Measurements from ENCODE around the gene CCDC70. TPM values are rescaled to one million over a fixed set of nuclear protein-coding genes. Genes with fewer than 3 reads are reported as not detected.
A peak's percentile ranks its signal among the peaks of the same experiment; 100 is the strongest.

The CCDC70 gene
- total RNA-seq, 1 experiment from 2014 or later, result not detected

GRCh38 chr13:51882570-51883225 lies 20.9 kb downstream of the CCDC70 start:
- Mint-ChIP-seq H3K36me3 (no peaks in the 10 kb centered on the region), H3K9me3 (peaks cover 3% of the 10 kb centered on the region), H3K4me1 (no peaks in the 10 kb centered on the region), H3K27me3 (ENCODE audit: low read depth) (no peaks in the 10 kb centered on the region; the same call in 1 of the 2 replicates), H3K4me3 (no peak overlapping the region), H3K27ac (no peak overlapping the region)
- CTCF ChIA-PET, result interaction anchor here (1.2 kb wide), 1 partner anchor 13 kb away, joined by 3 read pairs; no protein-coding TSS in a partner anchor
- no peak for TF ChIP-seq JAZF1 (CRISPR knock-in tag; IDR thresholded peaks at IDR 0.05)
- TF ChIP-seq HMGA2 (CRISPR knock-in tag; IDR thresholded peaks at IDR 0.05), result peak; percentile 95
- ATAC-seq (no peak), DNase-seq (ENCODE audit: low spot score) (no peak)
- POLR2A ChIA-PET, result no interaction called here

GRCh38 chr13:51883226-51883600 lies 21.4 kb downstream of the CCDC70 start:
- ATAC-seq, result no peak
- no peak for DNase-seq (ENCODE audit: low spot score)
- Mint-ChIP-seq H3K27me3 (ENCODE audit: low read depth) (no peaks in the 10 kb centered on the region; the same call in 1 of the 2 replicates), H3K36me3 (no peaks in the 10 kb centered on the region), H3K4me1 (no peaks in the 10 kb centered on the region), H3K9me3 (peaks cover 3% of the 10 kb centered on the region), H3K27ac (no peak overlapping the region), H3K4me3 (no peak overlapping the region)
- POLR2A ChIA-PET, result no interaction called here
- CTCF ChIA-PET, result interaction anchor here (1.2 kb wide), 1 partner anchor 13 kb away, joined by 3 read pairs; no protein-coding TSS in a partner anchor
- TF ChIP-seq CBFB (CRISPR knock-in tag; IDR thresholded peaks at IDR 0.05; ENCODE audit: low read depth) (no peak), ELF4 (CRISPR knock-in tag; IDR thresholded peaks at IDR 0.05; ENCODE audit: low read depth) (no peak), NFATC4 (CRISPR knock-in tag; IDR thresholded peaks at IDR 0.05) (no peak), CREM (CRISPR knock-in tag; IDR thresholded peaks at IDR 0.05) (no peak), EMX1 (CRISPR knock-in tag; IDR thresholded peaks at IDR 0.05) (no peak), RELA (CRISPR knock-in tag; IDR thresholded peaks at IDR 0.05; ENCODE audit: borderline replicate concordance) (no peak), ZNF671 (CRISPR knock-in tag; IDR thresholded peaks at IDR 0.05) (no peak), CREB1 (CRISPR knock-in tag; IDR thresholded peaks at IDR 0.05) (no peak), JAZF1 (CRISPR knock-in tag; IDR thresholded peaks at IDR 0.05) (no peak)

GRCh38 chr13:51885651-51886050 lies 23.9 kb downstream of the CCDC70 start:
- no peaks in the 10 kb centered on the region for H3K4me1 Mint-ChIP-seq
- peaks cover 9% of the 10 kb centered on the region for H3K9me3 Mint-ChIP-seq
- ATAC-seq (no peak), DNase-seq (ENCODE audit: low spot score) (no peak)
- TF ChIP-seq, protein P1, sequence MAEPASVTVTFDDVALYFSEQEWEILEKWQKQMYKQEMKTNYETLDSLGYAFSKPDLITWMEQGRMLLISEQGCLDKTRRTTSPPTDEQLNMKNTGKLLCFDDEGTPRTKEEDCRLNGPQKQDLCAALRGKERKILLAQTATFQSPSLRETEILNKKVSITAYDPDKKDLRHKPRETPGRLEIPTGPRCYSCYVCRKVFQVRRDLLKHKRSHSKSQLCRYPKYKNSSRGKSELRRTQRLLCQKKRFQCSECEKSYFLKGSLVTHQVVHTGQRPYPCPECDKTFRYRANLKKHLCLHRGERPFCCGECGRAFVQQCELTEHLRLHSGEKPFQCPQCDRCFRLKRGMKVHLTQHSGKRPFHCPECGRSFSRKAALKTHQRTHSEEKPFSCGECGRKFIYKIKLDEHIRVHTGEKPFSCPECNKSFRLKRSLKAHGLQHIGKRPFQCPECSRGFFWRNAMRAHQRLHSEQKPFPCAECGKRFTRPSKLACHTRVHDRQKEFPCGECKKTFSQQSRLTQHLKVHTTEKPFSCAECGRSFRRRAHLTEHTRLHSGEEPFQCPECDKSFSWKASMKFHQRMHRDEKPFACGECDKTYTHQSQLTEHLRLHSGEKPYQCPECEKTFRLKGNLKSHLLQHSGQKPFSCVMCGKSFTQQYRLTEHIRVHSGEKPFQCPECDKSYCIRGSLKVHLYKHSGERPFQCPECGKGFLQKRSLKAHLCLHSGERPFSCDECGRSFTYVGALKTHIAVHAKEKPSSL (CRISPR knock-in tag; conservative IDR thresholded peaks at IDR 0.05), result no peak
- TF ChIP-seq EMX1 (CRISPR knock-in tag; IDR thresholded peaks at IDR 0.05) (no peak), GRHL2 (CRISPR knock-in tag; IDR thresholded peaks at IDR 0.05; ENCODE audit: insufficient replicate concordance, severe bottlenecking) (no peak), NR3C1 (CRISPR knock-in tag; conservative IDR thresholded peaks at IDR 0.05; ENCODE audit: low read depth) (no peak)
- no peaks in the 10 kb centered on the region; the same call in 1 of the 2 replicates for H3K27me3 Mint-ChIP-seq (ENCODE audit: low read depth)
- no peak overlapping the region for H3K27ac Mint-ChIP-seq
- H3K36me3 Mint-ChIP-seq, result 0 out of 2 replicates have a peak, but pooled peaks cover 3% of the 10 kb centered on the region
- ChIA-PET CTCF (interaction anchor here (1.6 kb wide), 1 partner anchor 50 kb away, joined by 3 read pairs; no protein-coding TSS in a partner anchor), POLR2A (no interaction called here)
- H3K4me3 Mint-ChIP-seq, result no peak overlapping the region

GRCh38 chr13:51887468-51887867 lies 25.7 kb downstream of the CCDC70 start:
- Mint-ChIP-seq H3K9me3 (peaks cover 6% of the 10 kb centered on the region), H3K4me3 (no peak overlapping the region), H3K27me3 (ENCODE audit: low read depth) (no peaks in the 10 kb centered on the region; the same call in 1 of the 2 replicates), H3K36me3 (0 out of 2 replicates have a peak, but pooled peaks cover 3% of the 10 kb centered on the region), H3K27ac (no peak overlapping the region), H3K4me1 (peaks cover 5% of the 10 kb centered on the region; the same call in 1 of the 2 replicates)
- ChIA-PET CTCF (interaction anchor here (1.0 to 1.5 kb wide), 2 partner anchors 8 to 36 kb away, joined by 3 to 4 read pairs; no protein-coding TSS in a partner anchor), POLR2A (no interaction called here)
- DNase-seq (ENCODE audit: low spot score) (no peak), ATAC-seq (no peak)
- TF ChIP-seq JAZF1 (CRISPR knock-in tag; IDR thresholded peaks at IDR 0.05), result no peak
- TF ChIP-seq, protein P1 (CRISPR knock-in tag; conservative IDR thresholded peaks at IDR 0.05), result no peak
- TF ChIP-seq OVOL2 (CRISPR knock-in tag; IDR thresholded peaks at IDR 0.05; ENCODE audit: borderline replicate concordance), result no peak
- no peak for TF ChIP-seq ATF1 (CRISPR knock-in tag; IDR thresholded peaks at IDR 0.05)
- no peak for TF ChIP-seq ZNF263 (CRISPR knock-in tag; IDR thresholded peaks at IDR 0.05; ENCODE audit: low read depth)
- TF ChIP-seq MXD4 (CRISPR knock-in tag; IDR thresholded peaks at IDR 0.05; ENCODE audit: borderline replicate concordance), result no peak
- no peak for TF ChIP-seq ZNF219 (CRISPR knock-in tag; IDR thresholded peaks at IDR 0.05; ENCODE audit: borderline replicate concordance)

Data from WTC11 (cell line).